IPS-11a (cell line): ENCODE measurements around the gene WAPL.

Experiments used
- H3K4me3 ChIP-seq: one replicate; pipeline ENCODE4 v1.5.1; 2013; ENCODE audit warnings: low read depth, low read length, control low read depth

The WAPL gene

DNA sequence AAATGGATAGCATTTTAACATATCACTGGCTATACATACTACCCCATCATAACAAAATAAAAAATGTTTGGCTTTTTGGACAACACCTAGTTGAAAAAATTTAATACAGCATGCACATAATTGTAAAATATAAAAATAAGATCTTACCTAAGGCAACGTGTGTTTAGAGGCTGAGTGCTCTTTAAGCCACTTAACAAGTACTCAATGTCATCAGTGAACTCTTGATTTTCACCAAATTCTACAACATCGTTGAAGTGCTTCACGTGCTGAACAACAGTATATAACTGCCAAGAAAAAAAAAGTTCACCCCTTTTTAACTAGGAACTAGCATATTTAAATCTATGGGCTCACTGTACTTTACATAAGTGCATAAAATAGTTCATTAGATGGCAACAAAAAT, 49.5 kb downstream of the WAPL start:
- H3K4me3 ChIP-seq, result no peak overlapping the region

DNA sequence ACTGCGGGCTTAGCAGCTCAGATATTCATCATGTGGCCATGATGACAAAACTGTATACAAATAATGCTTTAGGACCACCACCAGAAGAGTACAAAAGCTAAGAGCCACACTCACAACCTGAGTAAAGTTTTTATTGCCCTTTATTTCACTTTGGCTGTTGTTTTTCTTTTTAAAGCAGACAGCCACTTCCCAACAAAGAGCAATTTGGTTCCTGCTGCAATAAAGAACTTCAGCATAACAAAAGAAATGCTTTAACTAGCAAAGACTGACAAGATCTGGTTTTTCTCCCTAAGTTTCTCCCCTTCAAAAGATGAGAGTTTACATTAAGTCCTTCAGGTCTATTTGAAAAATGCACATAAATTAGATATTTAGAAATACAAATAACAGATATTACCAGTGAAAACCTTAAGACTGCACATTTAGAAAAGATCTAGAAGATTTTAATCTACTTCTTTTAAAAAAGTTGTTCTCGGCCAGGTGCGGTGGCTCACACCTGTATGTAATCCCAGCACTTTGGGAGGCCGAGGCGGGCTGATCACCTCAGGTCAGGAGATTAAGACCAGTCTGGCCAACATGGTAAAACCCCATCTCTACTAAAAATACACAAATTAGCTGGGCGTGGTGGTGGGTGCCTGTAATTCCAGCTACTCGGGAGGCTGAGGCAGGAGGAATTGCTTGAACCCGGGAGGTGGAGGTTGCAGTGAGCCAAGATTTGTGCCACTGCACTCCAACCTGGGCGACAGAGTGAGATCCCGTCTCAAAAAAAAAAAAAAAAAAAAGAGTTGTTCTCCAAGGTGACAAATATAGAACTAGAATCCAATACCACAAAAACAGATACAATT, 59.4 kb downstream of the WAPL start:
- no peak overlapping the region for H3K4me3 ChIP-seq

DNA sequence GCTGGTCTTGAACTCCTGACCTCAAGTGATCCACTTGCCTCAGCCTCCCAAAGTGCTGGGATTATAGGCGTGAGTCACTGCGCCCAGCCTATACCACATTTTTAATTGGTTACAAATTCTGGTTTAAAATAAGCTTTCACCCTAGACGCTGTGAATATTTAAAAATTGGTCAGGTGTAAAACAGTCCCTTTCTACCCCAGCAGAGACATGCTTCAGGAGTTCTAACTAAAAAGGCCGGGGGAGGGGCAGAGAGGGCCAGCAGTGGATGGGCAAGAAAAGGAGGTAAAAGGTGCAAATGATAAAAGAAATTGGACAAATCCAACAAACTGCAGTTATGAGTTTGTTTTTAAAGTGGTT, 70.0 kb downstream of the WAPL start:
- H3K4me3 ChIP-seq, result no peak overlapping the region

DNA sequence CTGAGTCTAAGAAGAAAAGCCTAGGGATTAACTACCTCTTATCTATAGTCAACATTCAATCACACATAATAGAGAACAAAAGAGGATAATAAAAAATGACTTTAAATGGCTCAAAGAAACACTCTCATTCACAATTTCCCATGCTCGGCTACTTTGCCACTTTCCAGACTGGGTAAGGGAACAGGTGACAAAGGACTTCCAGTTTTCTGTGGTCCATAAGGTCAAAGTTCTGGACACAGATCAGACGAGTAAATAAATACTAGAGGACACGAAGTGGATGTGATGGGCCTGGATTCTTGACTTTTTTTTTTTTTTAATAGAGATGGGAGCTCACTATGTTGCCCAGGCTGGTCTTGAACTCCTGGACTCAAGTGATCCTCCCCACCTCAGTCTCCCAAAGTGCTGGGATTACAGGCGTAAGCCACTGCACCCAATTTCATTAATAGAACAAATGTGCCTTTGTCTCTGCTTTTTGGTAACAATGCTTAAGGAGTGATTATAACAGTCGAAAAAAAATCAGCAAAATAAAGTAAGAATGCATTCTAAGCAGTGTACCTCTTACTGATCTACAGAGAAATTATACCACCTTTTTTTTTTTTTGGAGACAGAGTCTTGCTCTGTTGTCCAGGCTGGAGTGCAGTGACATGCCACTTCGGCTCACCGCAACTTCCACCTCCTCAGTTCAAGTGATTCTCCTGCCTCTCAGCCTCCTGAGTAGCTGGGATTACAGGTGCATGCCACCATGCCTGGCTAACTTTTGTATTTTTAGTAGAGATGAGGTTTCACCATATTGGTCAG, 70.6 kb downstream of the WAPL start:
- H3K4me3 ChIP-seq, result no peak overlapping the region

DNA sequence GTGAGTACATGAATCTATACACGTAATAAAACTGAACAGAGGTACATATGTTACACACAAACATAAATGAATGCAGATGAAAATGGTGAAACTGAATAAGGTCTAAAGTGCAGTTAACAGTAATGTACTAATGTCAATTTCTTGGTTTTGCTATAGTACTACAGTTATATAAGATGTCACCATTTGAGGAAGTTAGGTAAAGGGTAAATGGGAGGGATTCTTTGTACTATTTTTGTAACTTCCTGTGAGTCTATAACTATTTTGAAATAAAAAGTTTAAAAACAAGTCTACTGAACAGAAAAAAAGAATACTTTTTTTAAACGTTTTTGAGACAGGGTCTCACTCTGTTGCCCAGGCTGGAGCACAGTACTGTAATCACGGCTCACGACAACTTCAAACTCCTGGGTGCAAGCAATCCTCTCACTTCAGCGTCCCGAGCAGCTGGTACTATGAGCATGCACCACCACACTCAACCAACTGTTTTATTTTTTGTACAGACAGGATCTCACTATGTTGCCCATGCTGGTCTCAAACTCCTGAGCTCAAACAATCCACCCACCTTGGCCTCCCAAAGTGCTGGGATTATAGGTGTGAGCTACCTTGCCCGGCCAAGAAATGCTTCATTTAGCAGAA, 71.5 kb downstream of the WAPL start:
- H3K4me3 ChIP-seq, result no peak overlapping the region

DNA sequence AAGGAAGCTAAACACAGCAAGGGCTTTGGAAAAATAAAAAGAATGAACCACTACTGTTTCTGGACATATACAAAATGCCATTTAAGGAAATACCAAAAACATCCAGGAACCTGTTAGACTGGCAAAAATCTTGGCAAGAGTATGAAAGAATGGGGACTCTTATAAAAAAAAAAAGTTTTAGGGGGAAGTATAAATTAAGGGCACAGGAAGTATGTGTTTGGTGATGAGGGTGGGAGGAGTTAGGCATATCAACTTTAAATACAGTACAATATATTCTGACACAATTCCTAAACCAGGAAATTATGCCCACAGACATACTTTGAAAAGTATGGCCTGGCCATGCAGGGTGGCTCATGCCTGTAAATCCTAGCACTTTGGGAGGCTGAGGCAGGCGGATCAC, 74.2 kb downstream of the WAPL start:
- H3K4me3 ChIP-seq, result no peak overlapping the region

DNA sequence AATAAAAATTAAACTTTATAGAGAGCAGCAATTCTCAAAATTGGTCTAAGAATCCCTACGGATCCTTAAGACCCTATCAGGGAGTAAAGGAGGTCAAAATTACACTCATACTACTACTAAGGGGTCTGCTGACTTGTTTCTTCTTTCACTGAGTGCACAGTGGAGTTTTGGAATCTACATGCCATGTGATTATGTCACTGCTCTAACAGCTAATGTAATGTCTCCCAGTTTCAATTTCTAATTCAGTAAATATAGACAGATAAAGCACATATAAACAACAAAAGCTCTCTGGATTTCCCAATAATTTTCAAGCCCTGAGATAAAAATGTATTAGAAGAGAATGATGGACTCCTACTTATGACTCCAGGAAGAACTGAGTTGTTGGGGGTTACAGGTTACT, 74.6 kb downstream of the WAPL start:
- no peak overlapping the region for H3K4me3 ChIP-seq

DNA sequence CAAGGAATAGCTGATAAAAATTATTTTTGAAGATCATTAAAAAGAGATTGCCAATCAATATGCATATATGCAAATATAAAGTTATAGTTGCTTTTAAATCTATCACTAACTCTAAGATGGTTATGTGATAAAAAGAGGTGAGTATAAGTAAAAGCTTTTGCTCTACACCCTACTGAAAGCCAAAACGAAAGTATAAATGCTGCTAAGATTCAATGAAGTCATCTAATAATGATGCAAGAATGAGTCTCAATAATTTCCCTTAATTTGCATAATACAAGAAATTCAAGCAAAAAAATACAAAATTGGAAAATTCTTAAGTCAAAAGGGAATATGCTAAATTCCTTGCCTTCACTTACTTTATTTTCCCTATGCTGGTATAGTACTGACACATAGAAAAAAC, 75.2 kb downstream of the WAPL start:
- no peak overlapping the region for H3K4me3 ChIP-seq

DNA sequence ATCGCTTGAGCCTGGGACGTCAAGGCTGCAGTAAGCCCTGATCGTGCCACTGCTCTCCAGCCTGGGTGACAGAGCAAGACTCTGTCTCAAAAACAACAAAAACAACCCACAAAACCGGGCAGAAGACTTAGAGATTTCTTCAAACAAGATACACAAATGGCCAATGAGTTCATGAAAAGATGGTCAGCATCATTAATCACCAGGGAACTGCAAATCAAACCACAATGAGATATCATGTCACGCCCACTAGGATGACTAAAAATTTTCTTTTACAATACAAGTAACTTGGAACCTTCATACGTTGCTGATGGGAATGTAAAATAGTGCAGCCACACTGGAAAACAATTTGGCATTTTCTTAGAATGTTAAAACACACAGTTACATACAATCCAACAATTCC, 77.7 kb downstream of the WAPL start:
- H3K4me3 ChIP-seq, result no peak overlapping the region

DNA sequence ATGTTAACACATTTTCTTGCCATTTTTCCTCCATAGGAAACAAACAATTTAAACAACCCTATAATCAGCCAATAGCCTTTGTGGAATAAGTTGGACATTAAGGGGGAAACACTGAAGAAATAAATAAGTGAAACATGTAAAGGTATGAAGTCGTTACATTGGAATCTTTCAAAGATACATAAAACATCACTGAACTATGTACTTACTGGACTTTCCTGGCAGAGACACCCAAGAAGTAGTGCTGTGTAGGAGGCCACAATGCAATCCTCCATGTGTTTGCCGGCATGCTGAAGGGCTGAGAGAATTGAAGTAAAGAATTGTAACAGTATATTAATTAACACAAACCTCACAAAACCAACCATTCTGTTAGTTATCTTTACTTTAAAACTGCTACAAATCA, 78.5 kb downstream of the WAPL start:
- no peak overlapping the region for H3K4me3 ChIP-seq

DNA sequence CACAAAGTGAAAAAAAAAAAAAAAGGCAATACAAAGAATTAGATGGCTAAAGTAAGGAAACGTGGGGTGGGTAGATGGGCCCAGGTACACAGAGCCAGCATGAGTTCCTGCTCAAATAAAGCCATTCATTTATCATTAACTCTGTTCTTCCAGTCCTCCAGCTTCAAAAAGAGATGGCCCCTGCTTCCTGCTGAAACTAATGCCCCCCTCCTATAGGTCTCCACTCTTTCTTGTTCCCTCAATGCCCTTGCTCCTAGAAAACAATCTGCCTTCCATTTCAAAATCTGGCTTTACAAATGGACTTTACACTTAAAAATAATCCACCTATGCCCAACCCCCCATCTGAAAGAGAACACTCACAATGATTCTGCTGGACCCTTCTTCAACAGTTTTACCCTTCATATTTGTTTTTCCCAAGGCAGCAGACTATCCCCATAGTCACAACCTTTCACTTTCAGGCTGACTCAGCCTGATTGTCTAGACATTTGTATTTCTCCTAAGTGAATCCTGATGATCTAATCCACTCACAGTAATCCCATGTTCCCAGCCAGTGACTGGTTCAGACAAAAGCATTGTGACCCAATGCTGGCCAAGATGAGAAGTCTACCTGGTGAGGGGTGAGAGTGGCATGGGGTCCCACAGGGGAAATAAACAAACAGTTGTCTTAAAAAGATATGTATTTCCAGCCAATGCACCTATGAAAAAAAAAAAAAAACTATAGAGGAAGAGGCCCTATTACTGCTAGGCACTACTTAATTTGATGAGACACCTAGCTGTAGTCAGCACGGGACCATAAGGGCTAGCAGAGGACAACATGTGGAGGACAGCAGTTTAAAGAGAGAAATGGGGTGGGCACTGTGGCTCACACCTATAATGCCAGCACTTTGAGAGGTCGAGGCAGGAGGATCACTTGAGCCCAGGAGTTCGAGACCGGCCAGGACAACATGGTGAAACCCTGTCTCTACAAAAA, 80.4 kb downstream of the WAPL start:
- H3K4me3 ChIP-seq, result no peak overlapping the region

DNA sequence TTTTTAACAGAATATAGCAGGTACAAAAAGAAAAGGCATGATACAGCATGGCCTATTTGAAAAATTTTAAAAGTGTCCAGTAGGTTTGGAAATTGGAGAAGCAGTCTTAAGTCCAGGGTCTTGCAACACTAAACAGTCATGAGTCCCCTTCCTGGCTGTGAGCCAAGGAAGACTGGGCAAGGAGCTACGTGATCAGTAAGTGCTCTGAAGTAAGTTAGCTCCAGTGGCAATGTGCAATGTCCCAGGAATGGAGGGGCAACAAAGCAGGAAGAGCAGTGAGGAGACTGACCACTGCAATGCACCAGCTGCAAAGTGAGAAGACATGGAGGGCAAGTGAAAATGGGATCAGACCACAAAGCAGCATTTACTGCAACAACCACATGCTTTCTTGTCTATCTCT, 82.0 kb downstream of the WAPL start:
- H3K4me3 ChIP-seq, result no peak overlapping the region

DNA sequence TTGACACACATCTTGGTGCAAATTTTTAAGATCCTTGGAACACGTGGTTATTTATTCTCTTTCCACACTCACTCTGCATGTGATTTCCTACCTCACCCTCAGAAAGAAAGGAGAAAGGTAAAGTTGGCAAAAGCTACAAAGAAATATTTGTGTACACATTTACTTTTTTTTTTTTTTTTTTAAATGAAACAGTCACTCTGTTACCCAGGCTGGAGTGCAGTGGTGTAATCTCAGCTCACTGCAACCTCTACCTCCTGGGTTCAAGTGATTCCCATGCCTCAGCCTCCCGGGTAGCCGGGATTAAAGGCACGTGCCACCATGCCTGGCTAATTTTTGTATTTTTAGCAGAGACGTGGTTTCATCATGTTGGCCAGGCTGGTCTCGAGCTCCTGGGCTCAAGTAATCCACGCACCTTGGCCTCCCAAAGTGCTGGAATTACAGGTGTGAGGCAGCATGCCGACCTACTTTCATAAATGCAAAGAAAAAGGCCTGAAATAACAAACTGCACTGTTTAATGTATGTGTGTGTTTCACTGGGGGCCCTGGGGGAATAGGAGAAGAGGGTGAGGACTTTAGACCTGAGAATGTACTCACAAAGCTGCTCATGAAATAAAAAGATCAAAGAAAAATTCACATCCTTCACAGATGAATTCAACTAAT, 83.4 kb downstream of the WAPL start:
- H3K4me3 ChIP-seq, result no peak overlapping the region

DNA sequence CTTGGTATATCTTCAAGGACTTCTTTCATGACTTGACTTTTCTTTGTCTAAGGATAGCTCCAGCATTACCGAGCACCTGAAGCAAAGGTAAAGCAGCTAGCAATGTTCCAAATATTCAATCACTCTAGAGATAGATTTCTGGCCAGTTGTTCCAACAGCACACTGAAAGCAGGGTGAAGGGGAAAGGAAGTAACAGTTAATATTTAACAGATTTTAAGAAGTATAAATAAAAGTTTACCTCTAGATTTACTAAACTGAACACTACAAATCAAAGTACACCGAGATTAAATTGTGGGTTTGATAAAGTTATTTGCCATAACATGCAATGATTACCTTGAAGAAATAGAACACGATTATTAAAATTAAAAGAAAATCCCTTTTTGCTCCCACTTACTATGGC, 84.1 kb downstream of the WAPL start:
- no peak overlapping the region for H3K4me3 ChIP-seq

DNA sequence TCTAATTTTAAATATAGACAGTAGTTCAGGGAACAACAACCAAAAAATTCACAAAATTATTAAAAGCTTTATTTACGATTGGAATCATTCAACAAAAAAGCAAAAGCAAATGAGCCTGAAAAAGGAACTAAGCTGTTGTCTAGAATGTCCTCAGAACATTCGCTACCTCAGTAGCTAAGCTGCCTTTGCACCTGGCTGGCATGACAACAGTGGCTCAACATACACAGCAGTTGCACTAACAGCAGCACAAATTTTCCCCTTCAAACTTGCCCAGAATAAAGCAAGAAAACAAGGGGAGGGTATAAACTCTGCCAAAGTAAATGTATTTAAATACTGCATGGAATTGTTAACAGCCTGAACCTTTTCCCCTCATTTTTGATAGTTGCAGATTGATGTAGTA, 84.6 kb downstream of the WAPL start:
- no peak overlapping the region for H3K4me3 ChIP-seq

DNA sequence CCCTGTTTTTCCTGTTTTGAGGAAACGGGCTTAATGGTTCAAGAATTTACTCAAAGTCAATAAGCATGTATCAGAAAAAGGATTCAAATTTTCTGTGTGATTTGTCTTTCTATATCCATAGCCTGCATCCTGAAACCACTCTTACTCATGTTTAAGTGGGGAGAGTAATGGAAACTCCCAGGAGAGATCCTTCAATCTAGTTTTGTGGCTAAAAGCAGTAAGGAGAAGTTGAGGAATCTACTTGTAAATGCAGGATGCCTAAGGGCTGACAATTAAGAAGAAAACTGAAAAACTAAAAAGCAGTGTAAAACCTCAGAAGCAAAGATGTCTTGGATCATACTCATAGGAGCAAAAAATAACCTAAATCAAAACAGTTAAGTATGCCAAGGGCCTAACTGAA, 86.9 kb downstream of the WAPL start:
- no peak overlapping the region for H3K4me3 ChIP-seq

DNA sequence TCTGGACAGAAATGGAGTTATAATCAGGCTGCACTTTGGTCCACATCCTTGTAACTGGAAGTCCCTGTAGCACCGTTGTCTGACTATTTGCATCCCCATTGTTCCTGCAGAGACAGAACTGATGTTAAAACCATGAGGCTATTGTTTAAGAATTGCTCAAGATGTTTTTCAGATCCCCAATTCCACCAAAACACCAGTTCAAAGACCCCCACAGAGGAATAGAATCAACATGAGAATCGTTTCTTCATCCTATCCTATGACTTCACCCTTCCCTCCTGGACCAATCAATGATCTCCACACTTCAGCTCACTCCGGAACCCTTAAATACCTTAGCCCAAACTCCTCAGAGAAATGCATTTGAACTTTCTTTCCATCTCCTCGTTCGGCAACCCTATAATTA, 97.9 kb downstream of the WAPL start:
- H3K4me3 ChIP-seq, result no peak overlapping the region

DNA sequence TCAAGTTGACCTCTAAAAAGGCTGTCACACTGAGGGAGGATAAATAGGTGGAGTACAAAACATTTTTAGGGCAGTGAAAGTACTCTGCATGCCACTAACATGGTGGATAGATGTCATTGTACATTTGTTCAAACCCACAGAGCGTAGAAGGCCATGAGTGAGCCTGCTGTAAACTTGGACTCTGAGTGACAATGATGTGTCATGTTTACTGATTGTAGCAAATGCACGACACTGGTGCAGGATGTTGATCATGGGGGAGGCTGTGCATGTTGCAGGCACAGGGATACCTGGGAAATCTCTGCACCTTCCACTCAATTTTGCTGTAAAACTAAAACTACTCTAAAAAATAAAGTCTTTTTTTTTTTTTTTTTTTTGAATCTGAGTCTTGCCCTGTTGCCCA, 102.5 kb downstream of the WAPL start:
- no peak overlapping the region for H3K4me3 ChIP-seq

DNA sequence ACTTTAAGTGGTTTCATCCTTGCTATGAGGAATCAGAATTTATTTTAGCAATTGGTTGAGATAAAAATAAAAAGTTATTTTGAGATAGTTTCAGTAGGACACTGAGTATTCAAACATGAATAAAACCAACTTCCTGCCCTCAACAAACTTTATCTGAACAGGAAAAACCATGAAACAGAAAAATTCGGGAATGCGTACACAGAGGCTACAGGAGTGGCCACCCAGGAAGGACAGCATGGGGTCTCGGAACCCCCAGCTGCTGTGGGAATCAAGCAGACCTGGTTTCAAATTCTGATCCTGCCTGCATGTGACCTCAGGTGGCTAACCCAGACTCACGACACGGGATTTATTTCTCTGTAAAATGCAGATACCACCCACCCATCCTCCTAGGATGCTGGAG, 106.0 kb downstream of the WAPL start:
- no peak overlapping the region for H3K4me3 ChIP-seq

DNA sequence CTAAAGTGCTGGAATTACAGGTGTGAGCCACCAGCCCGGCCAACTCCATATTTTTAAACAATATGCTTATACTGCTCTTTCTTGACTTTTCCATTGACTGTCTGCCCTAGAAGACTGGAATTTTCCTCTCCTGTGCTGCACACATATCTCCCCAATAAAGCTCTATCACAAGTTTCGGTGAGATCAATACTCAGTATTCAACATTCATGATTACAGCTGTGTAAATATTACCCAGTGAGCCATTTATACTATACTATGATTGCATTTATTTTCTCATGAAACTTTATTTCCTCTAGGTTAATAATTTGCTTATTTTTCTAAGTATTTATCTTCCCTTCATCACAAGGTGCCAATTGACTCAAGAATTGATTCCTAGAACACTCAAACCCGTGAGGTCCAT, 106.5 kb downstream of the WAPL start:
- H3K4me3 ChIP-seq, result no peak overlapping the region
